H9 (cell line): ENCODE results near the gene TMEM242. TPM values are rescaled to one million over a fixed set of nuclear protein-coding genes. Genes with fewer than 3 reads are reported as not detected.

Source experiments
- DNase-seq: peaks from one replicate; pipeline ENCODE4 v3.0.0-alpha.2; 2017
- H2AFZ ChIP-seq: one replicate; pipeline ENCODE4 v1.6.1; 2013; ENCODE audit warnings: mild to moderate bottlenecking, low read length, control low read depth, moderate library complexity
- H2AK5ac ChIP-seq: 2 replicates; pipeline ENCODE4 v1.6.1; 2013; ENCODE audit warnings: low read length, control low read depth, mixed read lengths; ENCODE audit not compliant: insufficient read length
- H2BK120ac ChIP-seq: one replicate; pipeline ENCODE4 v1.6.1; 2013; ENCODE audit warnings: low read depth, mild to moderate bottlenecking, low read length, control low read depth, inconsistent platforms; ENCODE audit not compliant: poor library complexity, severe bottlenecking
- H2BK12ac ChIP-seq: 2 replicates; pipeline ENCODE4 v1.6.1; 2013; ENCODE audit warnings: low read length, control low read depth, mixed read lengths, low read depth; ENCODE audit not compliant: insufficient read length
- H2BK15ac ChIP-seq: 2 replicates; pipeline ENCODE4 v1.6.1; 2013; ENCODE audit warnings: low read depth, low read length, control low read depth
- H2BK20ac ChIP-seq: one replicate; pipeline ENCODE4 v1.6.1; 2013; ENCODE audit warnings: low read depth, mild to moderate bottlenecking, low read length, control low read depth, inconsistent platforms; ENCODE audit not compliant: poor library complexity, severe bottlenecking
- H2BK5ac ChIP-seq: 2 replicates; pipeline ENCODE4 v1.6.1; 2013; ENCODE audit warnings: low read length, control low read depth, mixed read lengths; ENCODE audit not compliant: insufficient read length
- H3K14ac ChIP-seq: 2 replicates; pipeline ENCODE4 v1.6.1; 2013; ENCODE audit warnings: low read length, control low read depth; ENCODE audit not compliant: insufficient read depth
- H3K18ac ChIP-seq: 2 replicates; pipeline ENCODE4 v1.6.1; 2013; ENCODE audit warnings: low read depth, mild to moderate bottlenecking, mixed read lengths, low read length, control low read depth; ENCODE audit not compliant: insufficient read length
- H3K23ac ChIP-seq: 2 replicates; pipeline ENCODE4 v1.6.1; 2013; ENCODE audit warnings: low read length, control low read depth, mixed read lengths, low read depth; ENCODE audit not compliant: insufficient read length
- H3K23me2 ChIP-seq: 2 replicates; pipeline ENCODE4 v1.6.1; 2013; ENCODE audit warnings: low read depth, mild to moderate bottlenecking, mixed read lengths, low read length, control low read depth; ENCODE audit not compliant: insufficient read length, poor library complexity, severe bottlenecking
- H3K27ac ChIP-seq: 2 replicates; pipeline ENCODE4 v1.5.1; 2013; ENCODE audit warnings: low read length, control low read depth, mixed read lengths, low read depth; ENCODE audit not compliant: insufficient read length
- H3K27me3 ChIP-seq: 2 replicates; pipeline ENCODE4 v1.6.1; 2013; ENCODE audit warnings: low read length, control low read depth, inconsistent platforms; ENCODE audit not compliant: insufficient read depth
- H3K4ac ChIP-seq: 2 replicates; pipeline ENCODE4 v1.6.1; 2013; ENCODE audit warnings: low read depth, mild to moderate bottlenecking, control low read depth, inconsistent platforms, low read length, moderate library complexity
- H3K4me1 ChIP-seq: 2 replicates; pipeline ENCODE4 v1.6.1; 2013; ENCODE audit warnings: low read length, control low read depth, inconsistent platforms; ENCODE audit not compliant: insufficient read depth
- H3K4me2 ChIP-seq: 2 replicates; pipeline ENCODE4 v1.6.1; 2013; ENCODE audit warnings: low read length, control low read depth, mixed read lengths; ENCODE audit not compliant: insufficient read length, insufficient read depth
- H3K56ac ChIP-seq: 2 replicates; pipeline ENCODE4 v1.6.1; 2013; ENCODE audit warnings: low read depth, mild to moderate bottlenecking, mixed read lengths, low read length, control low read depth; ENCODE audit not compliant: insufficient read length
- H3K79me1 ChIP-seq: 2 replicates; pipeline ENCODE4 v1.6.1; 2013; ENCODE audit warnings: low read depth, mild to moderate bottlenecking, moderate library complexity, low read length, control low read depth, inconsistent platforms; ENCODE audit not compliant: insufficient read depth, poor library complexity, severe bottlenecking
- H3K79me2 ChIP-seq: 2 replicates; pipeline ENCODE4 v1.6.1; 2013; ENCODE audit warnings: low read length, control low read depth, inconsistent platforms; ENCODE audit not compliant: insufficient read depth
- H3K9ac ChIP-seq: 2 replicates; pipeline ENCODE4 v1.6.1; 2013; ENCODE audit warnings: low read length, control low read depth, mixed read lengths; ENCODE audit not compliant: insufficient read length; ENCODE audit errors: extremely low read depth
- H3K9me3 ChIP-seq: one replicate; pipeline ENCODE4 v1.6.1; 2013; ENCODE audit warnings: low read depth, low read length, inconsistent platforms; ENCODE audit not compliant: control insufficient read depth
- H3T11ph ChIP-seq: one replicate; pipeline ENCODE4 v1.6.1; 2013; ENCODE audit warnings: mild to moderate bottlenecking, low read length, control low read depth, inconsistent platforms
- H4K20me1 ChIP-seq: one replicate; pipeline ENCODE4 v1.6.1; 2013; ENCODE audit not compliant: control insufficient read depth, insufficient read length, insufficient read depth
- H4K5ac ChIP-seq: 2 replicates; pipeline ENCODE4 v1.6.1; 2013; ENCODE audit warnings: low read depth, mild to moderate bottlenecking, mixed read lengths, low read length, control low read depth; ENCODE audit not compliant: insufficient read length
- H4K8ac ChIP-seq: replicated peaks from 2 replicates; pipeline ENCODE4 v1.6.1; 2013; ENCODE audit warnings: low read length, control low read depth, mixed read lengths, low read depth; ENCODE audit not compliant: insufficient read length
- H4K91ac ChIP-seq: 2 replicates; pipeline ENCODE4 v1.6.1; 2013; ENCODE audit warnings: low read depth, mild to moderate bottlenecking, moderate library complexity, mixed read lengths, low read length, control low read depth; ENCODE audit not compliant: insufficient read length
- H3K27ac Mint-ChIP-seq, 3 experiments: 2 replicates in 2 of 3; 3 replicates in 1 of 3; pipeline ENCODE4 v1.8.0; 2020 to 2021; ENCODE audit warnings: mixed read lengths in 3 of 3, mild to moderate bottlenecking in 1 of 3, moderate library complexity in 1 of 3
- H3K27me3 Mint-ChIP-seq: 2 replicates; pipeline ENCODE4 v1.8.0; 2021; ENCODE audit warnings: low read depth, mild to moderate bottlenecking, moderate library complexity, mixed read lengths
- H3K36me3 Mint-ChIP-seq, 3 experiments: 2 replicates in 2 of 3; 3 replicates in 1 of 3; pipeline ENCODE4 v1.8.0; 2020 to 2021; ENCODE audit warnings: low read depth in 3 of 3, mixed read lengths in 3 of 3; ENCODE audit not compliant: insufficient read depth in 1 of 3
- H3K4me1 Mint-ChIP-seq, 2 experiments: 2 replicates each; pipeline ENCODE4 v1.8.0; 2020; ENCODE audit warnings: mixed read lengths in 2 of 2
- H3K4me3 Mint-ChIP-seq, 2 experiments: 2 replicates in 1 of 2; 3 replicates in 1 of 2; pipeline ENCODE4 v1.8.0; 2020 to 2021; ENCODE audit warnings: mild to moderate bottlenecking in 2 of 2, mixed read lengths in 2 of 2, moderate library complexity in 1 of 2
- H3K9me3 Mint-ChIP-seq, 2 experiments: 2 replicates in 1 of 2; 3 replicates in 1 of 2; pipeline ENCODE4 v1.8.0; 2020; ENCODE audit warnings: mild to moderate bottlenecking in 2 of 2, mixed read lengths in 2 of 2, moderate library complexity in 1 of 2
- WGBS: extraction: QIAGEN DNeasy Blood & Tissue Kit; methylation state at CpG from one replicate; pipeline ENCODE4 v1.1.7; 2013; ENCODE audit warnings: missing lambda C conversion rate, low lambda C conversion rate, mixed read lengths; ENCODE audit not compliant: insufficient read length; ENCODE audit errors: extremely low coverage; 5-methylcytosine and 5-hydroxymethylcytosine counted together
- total RNA-seq: library from RNA; stranded (reverse); gene quantifications from 2 replicates; pipeline ENCODE4 v1.2.1, GENCODE V29; 2021
- TF ChIP-seq, protein P1 (sequence below): fragments of 200-600 bp; sonication (generic); conservative IDR thresholded peaks from 3 replicates; pipeline ENCODE4 v1.8.0; 2021; ENCODE audit warnings: antibody characterized with exemption, mild to moderate bottlenecking

The TMEM242 gene
- total RNA-seq, 1 experiment from 2014 or later: 10.5 TPM

DNA sequence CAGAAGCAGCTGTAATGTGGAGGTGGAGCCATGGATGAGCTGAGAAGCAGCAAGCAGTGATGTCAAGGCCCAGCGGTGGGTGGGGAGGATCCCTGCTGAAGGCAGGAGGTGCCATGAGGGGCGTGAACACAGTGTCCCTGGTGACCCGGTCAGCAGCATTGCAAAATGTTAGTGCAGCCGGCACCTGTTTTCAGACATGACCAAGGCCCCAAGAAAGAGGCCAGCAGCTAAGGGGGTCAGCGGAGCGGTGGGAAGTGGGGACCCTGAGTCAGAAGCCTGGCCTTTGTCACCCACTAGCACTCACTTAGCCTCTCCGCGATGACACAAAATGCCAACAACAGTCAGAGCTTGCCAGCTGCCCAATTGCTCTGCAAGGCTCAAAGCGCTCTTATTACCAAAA lies 51.9 kb downstream of the TMEM242 start:
- Histone ChIP-seq H3K27ac (no peak overlapping the region), H3K79me2 (no peaks in the 10 kb centered on the region), H3K4ac (no peak overlapping the region), H3K9me3 (no peaks in the 10 kb centered on the region), H3K9ac (no peak overlapping the region), H2AFZ (no peak overlapping the region), H3K27me3 (no peaks in the 10 kb centered on the region; the same call in 1 of the 2 replicates), H3K23ac (no peak overlapping the region), H4K8ac (no peak overlapping the region), H2BK12ac (no peak overlapping the region), H2BK5ac (no peak overlapping the region), H3K56ac (no peak overlapping the region), H3K4me2 (no peak overlapping the region), H4K91ac (no peak overlapping the region), H3K4me1 (no peaks in the 10 kb centered on the region), H2BK120ac (no peak overlapping the region), H2BK20ac (no peak overlapping the region), H3K79me1 (no peaks in the 10 kb centered on the region), H3K14ac (no peak overlapping the region), H3K18ac (no peak overlapping the region), H3T11ph (no peak overlapping the region), H2BK15ac (no peak overlapping the region), H2AK5ac (no peak overlapping the region), H4K5ac (no peak overlapping the region), H4K20me1 (peaks cover 2% of the 10 kb centered on the region), H3K23me2 (peaks cover 4% of the 10 kb centered on the region)
- peaks cover 24% of the 10 kb centered on the region for H3K27me3 Mint-ChIP-seq
- no CpG with 5 or more reads among the region's 9 CpGs for WGBS
- H3K27ac Mint-ChIP-seq: no peak overlapping the region
- no peak for DNase-seq
- peaks cover 7 to 8% of the 10 kb centered on the region in 2 experiments for H3K9me3 Mint-ChIP-seq
- peaks cover 2 to 9% (median 7%) of the 10 kb centered on the region in 3 experiments; a peak in 6 of 7 replicates for H3K36me3 Mint-ChIP-seq
- H3K4me3 Mint-ChIP-seq: no peak overlapping the region
- peaks cover 15 to 16% of the 10 kb centered on the region in 2 experiments for H3K4me1 Mint-ChIP-seq
- TF ChIP-seq, protein P1, sequence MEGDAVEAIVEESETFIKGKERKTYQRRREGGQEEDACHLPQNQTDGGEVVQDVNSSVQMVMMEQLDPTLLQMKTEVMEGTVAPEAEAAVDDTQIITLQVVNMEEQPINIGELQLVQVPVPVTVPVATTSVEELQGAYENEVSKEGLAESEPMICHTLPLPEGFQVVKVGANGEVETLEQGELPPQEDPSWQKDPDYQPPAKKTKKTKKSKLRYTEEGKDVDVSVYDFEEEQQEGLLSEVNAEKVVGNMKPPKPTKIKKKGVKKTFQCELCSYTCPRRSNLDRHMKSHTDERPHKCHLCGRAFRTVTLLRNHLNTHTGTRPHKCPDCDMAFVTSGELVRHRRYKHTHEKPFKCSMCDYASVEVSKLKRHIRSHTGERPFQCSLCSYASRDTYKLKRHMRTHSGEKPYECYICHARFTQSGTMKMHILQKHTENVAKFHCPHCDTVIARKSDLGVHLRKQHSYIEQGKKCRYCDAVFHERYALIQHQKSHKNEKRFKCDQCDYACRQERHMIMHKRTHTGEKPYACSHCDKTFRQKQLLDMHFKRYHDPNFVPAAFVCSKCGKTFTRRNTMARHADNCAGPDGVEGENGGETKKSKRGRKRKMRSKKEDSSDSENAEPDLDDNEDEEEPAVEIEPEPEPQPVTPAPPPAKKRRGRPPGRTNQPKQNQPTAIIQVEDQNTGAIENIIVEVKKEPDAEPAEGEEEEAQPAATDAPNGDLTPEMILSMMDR: no peak
